ENCODE data around the gene NEAT1. TPM values are rescaled to one million over a fixed set of nuclear protein-coding genes. Genes with fewer than 3 reads are reported as not detected.

Gene NEAT1
- total and polyA plus RNA-seq, 9 of the 15 experiments (the other 6 are each of a cell fraction or from before 2014, with no cell fraction given): 20.1 to 389 (median 62.8) TPM

DNA sequence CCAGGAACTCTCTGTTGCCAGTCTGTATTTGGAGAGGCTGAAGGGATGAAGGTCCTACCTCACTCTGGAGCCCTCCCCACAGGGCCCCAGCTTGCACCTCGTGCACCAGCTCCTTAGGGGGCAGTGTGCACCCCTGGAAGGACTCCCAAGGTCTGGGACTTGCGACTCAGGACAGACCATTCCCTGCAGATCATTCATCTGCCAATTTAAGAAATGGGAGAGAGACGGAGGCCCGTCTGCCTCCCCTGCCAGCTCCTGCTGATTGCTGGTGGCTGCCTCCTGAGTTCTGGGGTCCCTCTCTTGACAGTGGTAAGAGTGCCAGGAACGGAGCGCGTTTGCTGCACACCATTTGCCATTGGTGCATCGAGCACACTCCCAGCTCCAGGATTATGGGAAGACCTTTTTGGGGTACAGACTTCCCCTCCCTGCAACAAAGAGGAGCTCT lies 48.9 kb downstream of the NEAT1 start (continued):
- TF ChIP-seq MAZ (CRISPR knock-in tag; conservative IDR thresholded peaks at IDR 0.05 in 1 of 2, IDR thresholded peaks at IDR 0.05 in 1 of 2): peak; percentile 66 to 95; a peak in 3 of 4 replicates
- no peak for TF ChIP-seq CHD2 (IDR thresholded peaks at IDR 0.05; ENCODE audit: low read depth, low read length)
- 0 out of 2 replicates have a peak, but pooled peaks have one; percentile 16 for TF ChIP-seq ZFP1 (CRISPR knock-in tag; IDR thresholded peaks at IDR 0.05)
- TF ChIP-seq HINFP (tag; conservative IDR thresholded peaks at IDR 0.05; ENCODE audit: low read depth): no peak
- no peak for TF ChIP-seq SREBF2 (CRISPR knock-in tag; IDR thresholded peaks at IDR 0.05)
- no peak for TF ChIP-seq E2F4 (CRISPR knock-in tag; IDR thresholded peaks at IDR 0.05; ENCODE audit: low read depth)
- TF ChIP-seq, protein P1, sequence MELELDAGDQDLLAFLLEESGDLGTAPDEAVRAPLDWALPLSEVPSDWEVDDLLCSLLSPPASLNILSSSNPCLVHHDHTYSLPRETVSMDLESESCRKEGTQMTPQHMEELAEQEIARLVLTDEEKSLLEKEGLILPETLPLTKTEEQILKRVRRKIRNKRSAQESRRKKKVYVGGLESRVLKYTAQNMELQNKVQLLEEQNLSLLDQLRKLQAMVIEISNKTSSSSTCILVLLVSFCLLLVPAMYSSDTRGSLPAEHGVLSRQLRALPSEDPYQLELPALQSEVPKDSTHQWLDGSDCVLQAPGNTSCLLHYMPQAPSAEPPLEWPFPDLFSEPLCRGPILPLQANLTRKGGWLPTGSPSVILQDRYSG (tag; conservative IDR thresholded peaks at IDR 0.05; ENCODE audit: low read depth): peak; percentile 58
- TF ChIP-seq HMG20B (CRISPR knock-in tag; IDR thresholded peaks at IDR 0.05): no peak
- TF ChIP-seq E2F3 (CRISPR knock-in tag; IDR thresholded peaks at IDR 0.05): no peak
- 0 out of 2 replicates have a peak, but pooled peaks have one; percentile 7 for TF ChIP-seq STAT6 (CRISPR knock-in tag; IDR thresholded peaks at IDR 0.05)
- TF ChIP-seq KLF1 (tag; IDR thresholded peaks at IDR 0.05): no peak
- no peak for TF ChIP-seq CBFB (CRISPR knock-in tag; IDR thresholded peaks at IDR 0.05)
- 0 out of 2 replicates have a peak, but pooled peaks have one; percentile 40 for TF ChIP-seq ZNF740 (CRISPR knock-in tag; IDR thresholded peaks at IDR 0.05)
- 0 out of 4 replicates have a peak, but pooled peaks of 1 of the 2 experiments have one; percentile 31 for TF ChIP-seq ZNF740 (tag; IDR thresholded peaks at IDR 0.05)
- TF ChIP-seq HDAC1 (IDR thresholded peaks at IDR 0.05): no peak
- TF ChIP-seq MTF1 (CRISPR knock-in tag; IDR thresholded peaks at IDR 0.05; ENCODE audit: borderline replicate concordance): no peak
- TF ChIP-seq ZNF766 (CRISPR knock-in tag; conservative IDR thresholded peaks at IDR 0.05): no peak
- peak; percentile 72; the same call in 1 of the 2 replicates for TF ChIP-seq RB1 (IDR thresholded peaks at IDR 0.05; ENCODE audit: low read depth)
- 0 out of 2 replicates have a peak, but pooled peaks have one; percentile 61 for TF ChIP-seq ZNF583 (CRISPR knock-in tag; IDR thresholded peaks at IDR 0.05)
- no peak for TF ChIP-seq ZNF354B (CRISPR knock-in tag; IDR thresholded peaks at IDR 0.05)
- no peak for TF ChIP-seq PURB (CRISPR knock-in tag; IDR thresholded peaks at IDR 0.05; ENCODE audit: low read depth)
- TF ChIP-seq CTBP1 (IDR thresholded peaks at IDR 0.05; ENCODE audit: borderline replicate concordance): no peak; the same call in 1 of the 2 replicates

Data from K562 (cell line).